Cardiac fibroblast (primary cell): Measurements from ENCODE around the gene PAX5.
A peak's percentile ranks its signal among the peaks of the same experiment; 100 is the strongest.

Experiments used
- DNase-seq, 2 donors: peaks; one replicate each; pipeline versions ENCODE4 v3.0.0 to v3.0.0-alpha.2; 2010; ENCODE audit warnings: low read depth in 2 of 2
- H3K4me3 ChIP-seq, 2 donors: replicated peaks in 1 of 2; 1 replicate in 1 of 2; 2 replicates in 1 of 2; pipeline ENCODE4 v1.5.1; 2011; ENCODE audit warnings: low read depth in 2 of 2, low read length in 2 of 2, mild to moderate bottlenecking in 2 of 2, moderate library complexity in 1 of 2
- TF ChIP-seq, protein P1 (sequence below): IDR thresholded peaks from one replicate; pipeline ENCODE4 v1.5.1; 2011; ENCODE audit warnings: low read depth, mild to moderate bottlenecking, low read length, inconsistent platforms

PAX5 gene

DNA sequence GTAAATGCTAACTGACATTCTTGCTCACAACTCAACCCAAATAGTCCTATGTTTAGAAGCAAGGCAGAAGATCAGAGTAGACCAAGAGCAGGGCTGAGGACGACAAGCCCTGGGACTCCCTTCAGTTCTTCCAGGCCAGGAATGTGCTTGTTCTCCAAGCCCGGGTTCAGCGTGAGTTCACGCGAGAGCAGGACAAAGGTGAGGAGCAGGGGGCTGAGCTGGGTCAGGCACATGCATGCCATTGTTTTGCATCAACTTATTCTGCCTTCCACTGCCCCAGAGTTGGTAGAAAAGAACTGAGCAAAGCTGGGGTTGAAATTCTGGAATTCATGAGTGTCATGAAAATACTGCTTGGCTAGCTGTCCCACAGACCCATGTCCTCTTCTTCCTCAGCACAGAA is 206.5 kb downstream of the PAX5 start:
- H3K4me3 ChIP-seq: no peak overlapping the region
- DNase-seq: no peak
- TF ChIP-seq, protein P1, sequence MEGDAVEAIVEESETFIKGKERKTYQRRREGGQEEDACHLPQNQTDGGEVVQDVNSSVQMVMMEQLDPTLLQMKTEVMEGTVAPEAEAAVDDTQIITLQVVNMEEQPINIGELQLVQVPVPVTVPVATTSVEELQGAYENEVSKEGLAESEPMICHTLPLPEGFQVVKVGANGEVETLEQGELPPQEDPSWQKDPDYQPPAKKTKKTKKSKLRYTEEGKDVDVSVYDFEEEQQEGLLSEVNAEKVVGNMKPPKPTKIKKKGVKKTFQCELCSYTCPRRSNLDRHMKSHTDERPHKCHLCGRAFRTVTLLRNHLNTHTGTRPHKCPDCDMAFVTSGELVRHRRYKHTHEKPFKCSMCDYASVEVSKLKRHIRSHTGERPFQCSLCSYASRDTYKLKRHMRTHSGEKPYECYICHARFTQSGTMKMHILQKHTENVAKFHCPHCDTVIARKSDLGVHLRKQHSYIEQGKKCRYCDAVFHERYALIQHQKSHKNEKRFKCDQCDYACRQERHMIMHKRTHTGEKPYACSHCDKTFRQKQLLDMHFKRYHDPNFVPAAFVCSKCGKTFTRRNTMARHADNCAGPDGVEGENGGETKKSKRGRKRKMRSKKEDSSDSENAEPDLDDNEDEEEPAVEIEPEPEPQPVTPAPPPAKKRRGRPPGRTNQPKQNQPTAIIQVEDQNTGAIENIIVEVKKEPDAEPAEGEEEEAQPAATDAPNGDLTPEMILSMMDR: no peak

DNA sequence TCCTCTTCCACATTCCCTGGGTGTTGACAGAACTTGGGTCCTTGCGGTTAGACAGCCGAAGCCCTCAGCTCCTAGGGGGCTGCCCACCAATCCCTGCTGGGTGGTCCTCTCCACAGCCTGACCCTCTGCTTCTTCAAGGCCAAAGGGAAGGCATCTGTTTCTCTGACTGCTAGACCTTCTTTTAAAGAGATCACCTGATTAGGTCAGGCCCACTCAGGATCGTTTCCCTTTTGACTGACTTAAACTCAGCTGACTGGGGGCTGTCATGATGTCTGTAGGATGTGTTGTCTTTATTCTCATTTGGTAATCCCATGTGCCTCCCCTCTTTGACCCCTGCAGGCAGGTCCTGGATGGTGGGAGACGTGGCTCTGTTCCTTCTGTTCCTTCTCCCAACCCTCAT is 207.5 kb downstream of the PAX5 start:
- no peak for DNase-seq
- no peak overlapping the region for H3K4me3 ChIP-seq
- TF ChIP-seq, protein P1: no peak

GRCh38 chr9:36825179-36825578 is 208.9 kb downstream of the PAX5 start:
- no peak overlapping the region for H3K4me3 ChIP-seq
- DNase-seq: no peak
- TF ChIP-seq, protein P1: no peak

DNA sequence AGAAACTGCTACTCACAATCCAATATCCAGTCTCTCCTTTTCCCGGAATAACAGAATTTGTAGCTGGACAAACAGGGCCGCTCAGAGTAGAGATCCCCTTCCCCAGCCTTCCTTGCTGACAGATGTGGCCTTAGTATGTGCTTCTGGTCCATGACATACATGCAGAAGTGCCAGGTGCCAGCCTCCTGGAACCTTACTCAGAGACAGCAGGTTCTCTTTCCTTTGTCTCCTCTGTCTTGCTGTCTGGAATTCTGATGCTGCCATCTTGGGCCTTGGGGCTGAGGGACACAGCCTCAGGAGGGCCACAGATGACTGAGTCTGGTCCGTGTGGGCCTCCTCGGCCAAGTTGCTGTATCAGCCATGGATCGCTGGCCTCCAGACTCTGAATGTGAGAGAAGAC is 210.1 kb downstream of the PAX5 start:
- TF ChIP-seq, protein P1: no peak
- no peak for DNase-seq
- no peak overlapping the region for H3K4me3 ChIP-seq

DNA sequence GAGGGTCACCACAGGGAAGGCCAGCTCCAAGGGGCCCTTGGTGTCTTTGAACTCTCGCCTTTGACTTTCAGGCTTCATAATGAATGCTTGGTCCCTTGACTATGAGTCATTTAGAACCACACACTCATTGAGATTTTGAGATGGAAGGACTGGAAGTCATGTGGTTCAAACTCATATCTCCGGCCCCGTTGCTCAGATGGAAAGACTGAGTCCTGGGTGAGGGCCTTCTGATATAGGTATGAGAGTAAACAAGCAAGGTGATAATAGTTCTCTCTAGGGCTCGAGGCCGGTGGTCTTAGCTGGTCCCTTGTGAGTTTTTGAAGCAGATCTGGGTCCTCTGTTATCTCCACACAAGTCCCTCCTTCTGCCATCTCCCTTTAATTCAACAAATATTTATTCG is 210.6 kb downstream of the PAX5 start:
- TF ChIP-seq, protein P1: no peak
- DNase-seq: no peak
- H3K4me3 ChIP-seq: no peak overlapping the region

DNA sequence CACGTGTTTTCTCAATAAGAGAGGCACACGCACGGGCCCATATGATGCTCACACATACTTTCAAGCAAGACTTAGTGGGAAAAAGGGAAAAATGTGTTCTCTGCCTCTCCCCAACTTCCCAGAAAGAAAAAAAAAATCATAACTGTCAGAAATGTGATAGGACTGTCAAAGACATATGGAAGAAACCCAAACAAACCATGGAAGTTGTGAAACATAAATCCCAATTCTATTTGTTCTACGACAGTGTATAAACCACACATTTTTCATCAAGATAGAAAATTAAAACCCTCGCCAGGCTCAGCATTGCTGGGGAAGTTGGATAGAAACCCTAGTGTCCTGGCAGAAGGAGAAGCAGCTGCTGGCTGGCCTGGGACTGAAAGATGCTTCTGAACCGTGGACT is 211.9 kb downstream of the PAX5 start:
- TF ChIP-seq, protein P1: no peak
- no peak for DNase-seq
- H3K4me3 ChIP-seq: no peak overlapping the region

- no peak overlapping the region for H3K4me3 ChIP-seq
- TF ChIP-seq, protein P1: no peak
- peak in 1 of 2 donors; percentile 20 for DNase-seq
These were observed 213.6 kb downstream of the PAX5 start for GRCh38 chr9:36820392-36820861.
